T-helper 17 cell (primary cell): ENCODE data around the gene AIG1. TPM values are rescaled to one million over a fixed set of nuclear protein-coding genes. Genes with fewer than 3 reads are reported as not detected.

ENCODE experiments used
- ATAC-seq: fragments of 150-1000 bp; cut with Tn5 transposase; 2 replicates; pipeline ENCODE4 v1.10.0; 2021; ENCODE audit warnings: mild to moderate bottlenecking, moderate library complexity
- DNase-seq, 3 donors: peaks; one replicate each; pipeline versions ENCODE4 v3.0.0 to v3.0.0-alpha.2; 2020 to 2021
- H3K9me3 ChIP-seq: one replicate; pipeline ENCODE4 v1.7.0; 2013; ENCODE audit warnings: low read length, mild to moderate bottlenecking; ENCODE audit not compliant: control insufficient read depth, poor library complexity, severe bottlenecking
- H3K27ac Mint-ChIP-seq: one replicate; pipeline ENCODE4 v1.8.0; 2022; ENCODE audit warnings: mild to moderate bottlenecking, moderate library complexity, mixed read lengths
- H3K27me3 Mint-ChIP-seq: one replicate; pipeline ENCODE4 v1.8.0; 2022; ENCODE audit warnings: mixed read lengths
- H3K36me3 Mint-ChIP-seq: one replicate; pipeline ENCODE4 v1.8.0; 2022; ENCODE audit warnings: low read depth, mixed read lengths
- H3K4me1 Mint-ChIP-seq: one replicate; pipeline ENCODE4 v1.8.0; 2022; ENCODE audit warnings: mild to moderate bottlenecking, mixed read lengths
- H3K4me3 Mint-ChIP-seq: one replicate; pipeline ENCODE4 v1.8.0; 2022; ENCODE audit warnings: mild to moderate bottlenecking, moderate library complexity, mixed read lengths
- total RNA-seq, 4 donors: library from RNA in 2 of 4; stranded (reverse) in 2 of 4; gene quantifications; one replicate each; pipeline ENCODE4 v1.2.3 and lab custom pipeline; 2022 to 2026

Gene AIG1
- total RNA-seq, 2 donors from 2014 or later, result 7.9 to 16.5 TPM

GRCh38 chr6:143110572-143110971, 49.9 kb downstream of the AIG1 start:
- no peak overlapping the region for H3K4me3 Mint-ChIP-seq
- H3K27ac Mint-ChIP-seq, result no peak overlapping the region
- peaks cover 4% of the 10 kb centered on the region for H3K36me3 Mint-ChIP-seq
- H3K4me1 Mint-ChIP-seq, result no peaks in the 10 kb centered on the region
- no peaks in the 10 kb centered on the region for H3K27me3 Mint-ChIP-seq
- DNase-seq, result no peak
- no peak for ATAC-seq
- no peaks in the 10 kb centered on the region for H3K9me3 ChIP-seq

- H3K9me3 ChIP-seq, result no peaks in the 10 kb centered on the region
- H3K4me3 Mint-ChIP-seq, result no peak overlapping the region
- H3K27ac Mint-ChIP-seq, result no peak overlapping the region
- no peaks in the 10 kb centered on the region for H3K4me1 Mint-ChIP-seq
- H3K27me3 Mint-ChIP-seq, result no peaks in the 10 kb centered on the region
- H3K36me3 Mint-ChIP-seq, result peaks cover 4% of the 10 kb centered on the region
- no peak for ATAC-seq
- no peak for DNase-seq
Observed at GRCh38 chr6:143110996-143111395, 50.3 kb downstream of the AIG1 start.

GRCh38 chr6:143111443-143111842, 50.8 kb downstream of the AIG1 start:
- H3K4me3 Mint-ChIP-seq, result no peak overlapping the region
- DNase-seq, result no peak
- no peaks in the 10 kb centered on the region for H3K4me1 Mint-ChIP-seq
- H3K36me3 Mint-ChIP-seq, result peaks cover 4% of the 10 kb centered on the region
- no peak overlapping the region for H3K27ac Mint-ChIP-seq
- ATAC-seq, result no peak
- no peaks in the 10 kb centered on the region for H3K9me3 ChIP-seq
- no peaks in the 10 kb centered on the region for H3K27me3 Mint-ChIP-seq

- ATAC-seq (no peak), DNase-seq (no peak)
- H3K9me3 ChIP-seq, result no peaks in the 10 kb centered on the region
- Mint-ChIP-seq H3K4me3 (no peak overlapping the region), H3K4me1 (no peaks in the 10 kb centered on the region), H3K27ac (no peak overlapping the region), H3K36me3 (peaks cover 5% of the 10 kb centered on the region), H3K27me3 (no peaks in the 10 kb centered on the region)
Observed at GRCh38 chr6:143112084-143112768, 51.5 kb downstream of the AIG1 start.

- H3K27me3 Mint-ChIP-seq, result no peaks in the 10 kb centered on the region
- H3K36me3 Mint-ChIP-seq, result peaks cover 6% of the 10 kb centered on the region
- H3K9me3 ChIP-seq, result no peaks in the 10 kb centered on the region
- no peak for ATAC-seq
- H3K27ac Mint-ChIP-seq, result no peak overlapping the region
- no peaks in the 10 kb centered on the region for H3K4me1 Mint-ChIP-seq
- DNase-seq, result no peak
- H3K4me3 Mint-ChIP-seq, result no peak overlapping the region
Observed at GRCh38 chr6:143112837-143113236, 52.1 kb downstream of the AIG1 start.

- no peaks in the 10 kb centered on the region for H3K4me1 Mint-ChIP-seq
- H3K9me3 ChIP-seq, result no peaks in the 10 kb centered on the region
- no peak overlapping the region for H3K27ac Mint-ChIP-seq
- H3K36me3 Mint-ChIP-seq, result peaks cover 3% of the 10 kb centered on the region
- H3K27me3 Mint-ChIP-seq, result no peaks in the 10 kb centered on the region
- H3K4me3 Mint-ChIP-seq, result no peak overlapping the region
- no peak for DNase-seq
- no peak for ATAC-seq
Observed at GRCh38 chr6:143115728-143116127, 55.0 kb downstream of the AIG1 start.

- ATAC-seq (no peak), DNase-seq (no peak)
- no peak overlapping the region for H3K27ac Mint-ChIP-seq
- no peaks in the 10 kb centered on the region for H3K4me1 Mint-ChIP-seq
- peaks cover 3% of the 10 kb centered on the region for H3K36me3 Mint-ChIP-seq
- no peaks in the 10 kb centered on the region for H3K27me3 Mint-ChIP-seq
- H3K9me3 ChIP-seq, result no peaks in the 10 kb centered on the region
- no peak overlapping the region for H3K4me3 Mint-ChIP-seq
Observed at GRCh38 chr6:143117108-143117507, 56.4 kb downstream of the AIG1 start.

- Mint-ChIP-seq H3K27me3 (no peaks in the 10 kb centered on the region), H3K4me3 (no peak overlapping the region), H3K36me3 (peaks cover 3% of the 10 kb centered on the region), H3K4me1 (no peaks in the 10 kb centered on the region), H3K27ac (no peak overlapping the region)
- no peaks in the 10 kb centered on the region for H3K9me3 ChIP-seq
- DNase-seq (no peak), ATAC-seq (no peak)
Observed at GRCh38 chr6:143119260-143119659, 58.6 kb downstream of the AIG1 start.

GRCh38 chr6:143123081-143123480, 62.4 kb downstream of the AIG1 start:
- no peak for ATAC-seq
- Mint-ChIP-seq H3K36me3 (peaks cover 2% of the 10 kb centered on the region), H3K27me3 (no peaks in the 10 kb centered on the region), H3K4me1 (no peaks in the 10 kb centered on the region), H3K4me3 (no peak overlapping the region), H3K27ac (no peak overlapping the region)
- H3K9me3 ChIP-seq, result no peaks in the 10 kb centered on the region
- DNase-seq, result no peak

- Mint-ChIP-seq H3K27me3 (no peaks in the 10 kb centered on the region), H3K36me3 (peaks cover 2% of the 10 kb centered on the region)
- no peak for ATAC-seq
Observed at GRCh38 chr6:143123941-143124340, 63.3 kb downstream of the AIG1 start.

GRCh38 chr6:143125455-143125854, 64.8 kb downstream of the AIG1 start:
- no peaks in the 10 kb centered on the region for H3K27me3 Mint-ChIP-seq
- H3K4me1 Mint-ChIP-seq, result no peaks in the 10 kb centered on the region
- peaks cover 2% of the 10 kb centered on the region for H3K36me3 Mint-ChIP-seq
- no peaks in the 10 kb centered on the region for H3K9me3 ChIP-seq
- H3K27ac Mint-ChIP-seq, result no peak overlapping the region
- H3K4me3 Mint-ChIP-seq, result no peak overlapping the region
- ATAC-seq (no peak), DNase-seq (no peak)

More at GRCh38 chr6:143123941-143124340, 63.3 kb downstream of the AIG1 start:
- no peaks in the 10 kb centered on the region for H3K9me3 ChIP-seq
- Mint-ChIP-seq H3K4me1 (no peaks in the 10 kb centered on the region), H3K4me3 (no peak overlapping the region), H3K27ac (no peak overlapping the region)
- DNase-seq, result no peak

- no peaks in the 10 kb centered on the region for H3K9me3 ChIP-seq
- H3K27ac Mint-ChIP-seq, result no peak overlapping the region
- peaks cover 2% of the 10 kb centered on the region for H3K36me3 Mint-ChIP-seq
- H3K27me3 Mint-ChIP-seq, result no peaks in the 10 kb centered on the region
- ATAC-seq (no peak), DNase-seq (no peak)
- no peaks in the 10 kb centered on the region for H3K4me1 Mint-ChIP-seq
- no peak overlapping the region for H3K4me3 Mint-ChIP-seq
Observed at GRCh38 chr6:143125864-143126573, 65.3 kb downstream of the AIG1 start.

- no peaks in the 10 kb centered on the region for H3K4me1 Mint-ChIP-seq
- peaks cover 2% of the 10 kb centered on the region for H3K36me3 Mint-ChIP-seq
- DNase-seq (no peak), ATAC-seq (no peak)
- H3K9me3 ChIP-seq, result no peaks in the 10 kb centered on the region
- no peak overlapping the region for H3K4me3 Mint-ChIP-seq
- H3K27ac Mint-ChIP-seq, result no peak overlapping the region
- H3K27me3 Mint-ChIP-seq, result no peaks in the 10 kb centered on the region
Observed at GRCh38 chr6:143126574-143126941, 65.9 kb downstream of the AIG1 start.
